GM18907 (cell line): ENCODE measurements around the gene ZNF787.

Source experiments
- ATAC-seq: cut with Tn5 transposase; IDR thresholded peaks from one replicate; pipeline ENCODE4 v1.9.1; 2021; ENCODE audit warnings: mild to moderate bottlenecking, moderate library complexity; ENCODE audit not compliant: unreplicated experiment

ZNF787 gene

GRCh38 chr19:56091751-56092546 is 29.1 kb downstream of the ZNF787 start:
- ATAC-seq, result no peak

- no peak for ATAC-seq
Observed at GRCh38 chr19:56091066-56091490, 30.0 kb downstream of the ZNF787 start.

- no peak for ATAC-seq
Observed at GRCh38 chr19:56089344-56089743, 31.8 kb downstream of the ZNF787 start.

- ATAC-seq, result no peak
Observed at GRCh38 chr19:56088497-56089215, 32.4 kb downstream of the ZNF787 start.

- ATAC-seq, result no peak
Observed at GRCh38 chr19:56087647-56088496, 33.2 kb downstream of the ZNF787 start.

GRCh38 chr19:56086671-56087430 is 34.2 kb downstream of the ZNF787 start:
- ATAC-seq, result no peak

GRCh38 chr19:56085571-56086275 is 35.4 kb downstream of the ZNF787 start:
- no peak for ATAC-seq

- no peak for ATAC-seq
Observed at GRCh38 chr19:56084835-56085536, 36.1 kb downstream of the ZNF787 start.

GRCh38 chr19:56083668-56084067 is 37.4 kb downstream of the ZNF787 start:
- ATAC-seq, result no peak

GRCh38 chr19:56080669-56081401 is 40.3 kb downstream of the ZNF787 start:
- peak; percentile 75 for ATAC-seq

- ATAC-seq, result no peak
Observed at GRCh38 chr19:56079609-56080008, 41.5 kb downstream of the ZNF787 start.

- no peak for ATAC-seq
Observed at GRCh38 chr19:56076498-56076897, 44.6 kb downstream of the ZNF787 start.

- no peak for ATAC-seq
Observed at GRCh38 chr19:56071151-56071550, 49.9 kb downstream of the ZNF787 start.

- no peak for ATAC-seq
Observed at GRCh38 chr19:56069642-56070041, 51.5 kb downstream of the ZNF787 start.

- peak; percentile 71 for ATAC-seq
Observed at GRCh38 chr19:56066152-56067023, 54.7 kb downstream of the ZNF787 start.

GRCh38 chr19:56053596-56053995 is 67.5 kb downstream of the ZNF787 start:
- ATAC-seq, result no peak
